HepG2 (cell line): ENCODE results near the gene ZBTB46. TPM values are rescaled to one million over a fixed set of nuclear protein-coding genes. Genes with fewer than 3 reads are reported as not detected.

Experiments used
- ATAC-seq: fragments of 200-7000 bp; cut with Tn5 transposase; 3 replicates; pipeline ENCODE4 v1.9.1; 2020; ENCODE audit warnings: mild to moderate bottlenecking, moderate library complexity
- BruUV-seq: library from RNA; stranded (reverse); fragments of 400-500 nt; replicated peaks from 2 replicates; lab custom pipeline; 2021; lab: Mats Ljungman, UMichigan
- CTCF ChIA-PET: fragments of 300-600 bp; formaldehyde crosslinking; extraction: SDS; loops from one replicate; lab custom pipeline; 2021; ENCODE audit warnings: low total read pairs, inconsistent platforms, low intra/inter-chr PET ratio; lab: Yijun Ruan, JAX
- POLR2A ChIA-PET: fragments of 350-600 bp; sonication (Branson Sonifier 250); formaldehyde crosslinking; loops from one replicate; lab custom pipeline; 2020; ENCODE audit warnings: antibody characterized with exemption, inconsistent platforms; lab: Yijun Ruan, JAX
- DNase-seq: peaks from one replicate; pipeline ENCODE4 v3.0.0-alpha.2; 2015; ENCODE audit warnings: low spot score
- FAIRE-seq: peaks from 3 replicates; lab custom pipeline; 2011; peaks lifted over from hg19 to GRCh38; lab: Jason Lieb, UNC
- H2AFZ ChIP-seq: one replicate; pipeline ENCODE4 v1.6.1; 2011; ENCODE audit warnings: low read length, inconsistent platforms
- H3K27ac ChIP-seq: fragments of 300-600 bp; 3 replicates; pipeline ENCODE4 v1.8.0; 2011; ENCODE audit warnings: mixed run types, mild to moderate bottlenecking, mixed read lengths, low read length, inconsistent platforms; ENCODE audit not compliant: insufficient read depth; ENCODE audit errors: extremely low read length
- H3K27me3 ChIP-seq, 2 experiments: fragments of 200-600 bp in 1 of 2; 2 replicates in 1 of 2; 3 replicates in 1 of 2; pipeline versions ENCODE4 v1.6.0 to v1.8.0; 2011; ENCODE audit warnings: low read length in 2 of 2, mild to moderate bottlenecking in 2 of 2, moderate library complexity in 2 of 2, inconsistent platforms in 1 of 2; ENCODE audit not compliant: insufficient read depth in 2 of 2, control insufficient read depth in 1 of 2
- H3K36me3 ChIP-seq, 2 experiments: fragments of 200-600 bp in 1 of 2; replicated peaks in 1 of 2; 2 replicates in 1 of 2; 3 replicates in 1 of 2; pipeline versions ENCODE4 v1.5.1 to v1.8.0; 2011; ENCODE audit warnings: low read length in 2 of 2, inconsistent platforms in 1 of 2; ENCODE audit not compliant: insufficient read depth in 2 of 2, control insufficient read depth in 1 of 2
- H3K4me1 ChIP-seq: 2 replicates; pipeline ENCODE4 v1.5.1; 2012; ENCODE audit warnings: low read length, inconsistent platforms; ENCODE audit not compliant: insufficient read depth
- H3K4me2 ChIP-seq: 2 replicates; pipeline ENCODE4 v1.6.0; 2011; ENCODE audit warnings: low read depth, low read length, inconsistent platforms
- H3K4me3 ChIP-seq, 3 experiments: fragments of 200-600 bp in 1 of 3; sonication (generic), shearing (Covaris generic) in 1 of 3; replicated peaks in 1 of 3; 2 replicates each; pipeline ENCODE4 v1.5.1; 2011 to 2016; ENCODE audit warnings: low read length in 3 of 3, inconsistent platforms in 2 of 3, low read depth in 2 of 3, mild to moderate bottlenecking in 2 of 3, control low read depth in 1 of 3, mixed read lengths in 1 of 3; ENCODE audit not compliant: insufficient read depth in 1 of 3
- H3K79me2 ChIP-seq: one replicate; pipeline ENCODE4 v1.6.1; 2011; ENCODE audit warnings: low read length, inconsistent platforms; ENCODE audit not compliant: insufficient read depth
- H3K9ac ChIP-seq: 2 replicates; pipeline ENCODE4 v1.6.0; 2011; ENCODE audit warnings: mild to moderate bottlenecking, low read depth, low read length, inconsistent platforms; ENCODE audit not compliant: insufficient read depth
- H3K9me3 ChIP-seq: 2 replicates; pipeline ENCODE4 v1.5.1; 2012; ENCODE audit warnings: mild to moderate bottlenecking, low read length
- H4K20me1 ChIP-seq: 2 replicates; pipeline ENCODE4 v1.6.0; 2011; ENCODE audit warnings: inconsistent platforms, mild to moderate bottlenecking, low read length, moderate library complexity; ENCODE audit not compliant: insufficient read depth
- ADNP ChIP-seq: sonication (generic); formaldehyde crosslinking; IDR thresholded peaks from 2 replicates; pipeline ENCODE4 v1.4.0; 2020; ENCODE audit warnings: missing genetic modification reagents
- ATAD3A ChIP-seq: sonication (generic); formaldehyde crosslinking; IDR thresholded peaks from 2 replicates; pipeline ENCODE4 v1.4.0; 2020; ENCODE audit warnings: missing genetic modification reagents
- BATF2 ChIP-seq: sonication (generic); formaldehyde crosslinking; IDR thresholded peaks from 2 replicates; pipeline ENCODE4 v1.8.0; 2022; ENCODE audit warnings: mild to moderate bottlenecking, missing genetic modification reagents, moderate library complexity
- CENPX ChIP-seq: sonication (generic); formaldehyde crosslinking; IDR thresholded peaks from 2 replicates; pipeline ENCODE4 v1.9.0; 2021; ENCODE audit warnings: mild to moderate bottlenecking, missing genetic modification reagents, moderate library complexity
- GABPA ChIP-seq, 2 experiments: IDR thresholded peaks; 2 replicates each; pipeline ENCODE4 v1.6.1; 2011 to 2016; ENCODE audit warnings: low read depth in 2 of 2, low read length in 1 of 2, missing biosample characterization in 1 of 2, missing genetic modification characterization in 1 of 2
- KDM5B ChIP-seq: sonication (generic); formaldehyde crosslinking; IDR thresholded peaks from 2 replicates; pipeline ENCODE4 v1.4.0; 2020; ENCODE audit warnings: missing genetic modification reagents, mild to moderate bottlenecking, borderline replicate concordance
- LCORL ChIP-seq, 2 experiments: fragments of 450-650 bp in 1 of 2; sonication (generic) in 1 of 2; formaldehyde crosslinking in 1 of 2; IDR thresholded peaks; 2 replicates each; pipeline versions ENCODE4 v1.5.0 to v1.6.1; 2017 to 2020; ENCODE audit warnings: antibody characterized with exemption in 1 of 2, missing genetic modification reagents in 1 of 2
- MYC ChIP-seq: sonication (generic); formaldehyde crosslinking; IDR thresholded peaks from 2 replicates; pipeline ENCODE4 v1.9.0; 2021; ENCODE audit warnings: missing genetic modification reagents, borderline replicate concordance
- ONECUT2 ChIP-seq: sonication (generic); formaldehyde crosslinking; IDR thresholded peaks from 2 replicates; pipeline ENCODE4 v1.4.0; 2020; ENCODE audit warnings: missing genetic modification reagents
- ZBTB20 ChIP-seq: sonication (generic); formaldehyde crosslinking; IDR thresholded peaks from 2 replicates; pipeline ENCODE4 v1.8.1; 2023; ENCODE audit warnings: missing genetic modification reagents, low read depth, mild to moderate bottlenecking, borderline replicate concordance
- ZMYM4 ChIP-seq: sonication (generic); formaldehyde crosslinking; IDR thresholded peaks from 2 replicates; pipeline ENCODE4 v1.8.1; 2023; ENCODE audit warnings: mild to moderate bottlenecking, missing genetic modification reagents
- ZNF280B ChIP-seq: sonication (generic); formaldehyde crosslinking; IDR thresholded peaks from 2 replicates; pipeline ENCODE4 v1.5.0; 2020; ENCODE audit warnings: missing genetic modification reagents, mild to moderate bottlenecking, borderline replicate concordance
- ZNF3 ChIP-seq: IDR thresholded peaks from 2 replicates; pipeline ENCODE4 v1.7.0; 2017; ENCODE audit warnings: inconsistent platforms
- ZNF331 ChIP-seq: sonication (generic); formaldehyde crosslinking; IDR thresholded peaks from 2 replicates; pipeline ENCODE4 v1.4.0; 2020; ENCODE audit warnings: missing genetic modification reagents
- ZNF773 ChIP-seq: sonication (generic); formaldehyde crosslinking; IDR thresholded peaks from 2 replicates; pipeline ENCODE4 v1.4.0; 2020; ENCODE audit warnings: missing genetic modification reagents, borderline replicate concordance
- ZSCAN22 ChIP-seq: sonication (generic); formaldehyde crosslinking; IDR thresholded peaks from 2 replicates; pipeline ENCODE4 v1.4.0; 2020; ENCODE audit warnings: mild to moderate bottlenecking, missing genetic modification reagents
- WGBS: methylation state at CpG from one replicate; pipeline ENCODE4 v1.1.6; 2017; ENCODE audit warnings: low lambda C conversion rate; 5-methylcytosine and 5-hydroxymethylcytosine counted together
- in situ Hi-C: cut with HindIII; loops from 2 replicates; pipeline ENCODE4 v1.10.0; 2017; ENCODE audit warnings: low pct_unique_long_range_greater_than_20kb; ENCODE audit not compliant: extremely low pct_ligation_motif_present
- intact Hi-C: fragments of 100-400 bp; cut with micrococcal nuclease; formaldehyde crosslinking; loops from one replicate; pipeline ENCODE4 v1.10.0; 2022; ENCODE audit not compliant: unreplicated experiment
- polyA plus RNA-seq, 8 experiments: library from polyadenylated mRNA; depleted of rRNA in 3 of 8; stranded (reverse) in 7 of 8; unstranded in 1 of 8; fragments of >200 nt; fragmentation: Illumina TruSeq in 4 of 8; extraction: Trizol in 4 of 8; gene quantifications; 2 replicates each; pipeline versions ENCODE4 v1.2.1 to v1.2.3, GENCODE V29; 2011 to 2016; ENCODE audit warnings: low read depth in 4 of 8, missing spikeins in 1 of 8, mixed read lengths in 1 of 8; ENCODE audit not compliant: insufficient read depth in 1 of 8
- total RNA-seq, 5 experiments: library from RNA; depleted of rRNA; stranded (reverse); fragments of >200 nt; fragmentation: Illumina TruSeq; extraction: Trizol; gene quantifications; 2 replicates each; pipeline ENCODE4 v1.2.3, GENCODE V29; 2016; ENCODE audit warnings: low read depth in 1 of 5
- TF ChIP-seq, protein P1 (sequence below): sonication (generic); formaldehyde crosslinking; IDR thresholded peaks from 2 replicates; pipeline ENCODE4 v1.4.0; 2020; ENCODE audit warnings: missing genetic modification reagents, borderline replicate concordance

Gene ZBTB46
- total and polyA plus RNA-seq, 2 of the 13 experiments (the other 11 are each of a cell fraction or from before 2014, with no cell fraction given): 1.6 to 13.5 TPM

DNA sequence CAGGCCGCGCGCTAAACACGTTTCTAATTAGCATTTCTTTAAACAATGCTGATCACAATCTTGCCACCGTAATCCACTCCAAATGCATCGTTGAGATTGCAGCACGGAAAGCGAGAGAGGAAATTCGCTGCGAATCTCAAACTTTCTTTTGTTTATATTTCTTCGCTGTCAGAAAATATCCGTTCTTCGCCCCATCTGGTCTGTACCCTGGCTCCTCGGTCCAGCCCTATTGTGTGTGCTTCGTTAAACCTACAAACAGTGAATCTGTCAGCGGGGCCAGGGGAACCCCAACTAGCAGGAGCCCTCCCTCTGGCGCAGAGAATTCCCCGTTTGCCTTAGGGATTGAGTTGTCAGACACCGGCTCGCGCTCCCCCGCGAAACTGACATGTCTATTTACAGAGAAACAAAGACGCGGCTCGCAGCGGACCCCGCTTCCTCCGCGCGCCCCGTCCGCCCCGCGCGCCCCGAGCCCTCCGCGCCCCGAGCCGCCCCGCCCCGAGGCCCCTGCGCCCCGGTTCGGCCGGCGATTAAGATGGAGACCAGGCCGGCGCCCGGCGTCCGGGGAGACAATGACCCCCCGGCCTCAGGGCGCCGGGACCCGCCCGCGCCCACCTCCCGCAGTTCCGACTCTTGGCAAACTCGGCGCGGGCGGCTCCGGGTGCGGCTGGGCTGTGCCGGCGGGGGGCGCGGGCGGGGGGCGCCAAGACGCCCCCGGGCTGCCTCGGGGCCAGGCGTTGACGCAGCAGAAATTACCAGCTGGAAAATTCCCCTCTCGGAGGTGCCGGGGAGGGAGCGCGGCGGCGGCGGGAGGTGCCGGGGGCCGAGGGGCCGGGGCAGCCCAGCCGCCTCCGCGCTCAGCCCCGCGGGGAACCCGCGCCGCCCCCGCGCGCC, 874 bp downstream of the ZBTB46 start:
- H3K27me3 ChIP-seq: peaks cover 16 to 40% of the 10 kb centered on the region in 2 experiments
- TF ChIP-seq ZBTB20 (CRISPR knock-in tag): no peak
- TF ChIP-seq ZNF280B (CRISPR knock-in tag): no peak
- TF ChIP-seq ZNF331 (CRISPR knock-in tag): 0 out of 2 replicates have a peak, but pooled peaks have one; percentile 15
- TF ChIP-seq, protein P1, sequence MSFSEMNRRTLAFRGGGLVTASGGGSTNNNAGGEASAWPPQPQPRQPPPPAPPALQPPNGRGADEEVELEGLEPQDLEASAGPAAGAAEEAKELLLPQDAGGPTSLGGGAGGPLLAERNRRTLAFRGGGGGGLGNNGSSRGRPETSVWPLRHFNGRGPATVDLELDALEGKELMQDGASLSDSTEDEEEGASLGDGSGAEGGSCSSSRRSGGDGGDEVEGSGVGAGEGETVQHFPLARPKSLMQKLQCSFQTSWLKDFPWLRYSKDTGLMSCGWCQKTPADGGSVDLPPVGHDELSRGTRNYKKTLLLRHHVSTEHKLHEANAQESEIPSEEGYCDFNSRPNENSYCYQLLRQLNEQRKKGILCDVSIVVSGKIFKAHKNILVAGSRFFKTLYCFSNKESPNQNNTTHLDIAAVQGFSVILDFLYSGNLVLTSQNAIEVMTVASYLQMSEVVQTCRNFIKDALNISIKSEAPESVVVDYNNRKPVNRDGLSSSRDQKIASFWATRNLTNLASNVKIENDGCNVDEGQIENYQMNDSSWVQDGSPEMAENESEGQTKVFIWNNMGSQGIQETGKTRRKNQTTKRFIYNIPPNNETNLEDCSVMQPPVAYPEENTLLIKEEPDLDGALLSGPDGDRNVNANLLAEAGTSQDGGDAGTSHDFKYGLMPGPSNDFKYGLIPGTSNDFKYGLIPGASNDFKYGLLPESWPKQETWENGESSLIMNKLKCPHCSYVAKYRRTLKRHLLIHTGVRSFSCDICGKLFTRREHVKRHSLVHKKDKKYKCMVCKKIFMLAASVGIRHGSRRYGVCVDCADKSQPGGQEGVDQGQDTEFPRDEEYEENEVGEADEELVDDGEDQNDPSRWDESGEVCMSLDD (CRISPR knock-in tag): peak; percentile 43; the same call in 1 of the 2 replicates
- TF ChIP-seq ZMYM4: no peak
- no peak for TF ChIP-seq CENPX (CRISPR knock-in tag)
- no peak for TF ChIP-seq LCORL (IDR thresholded peaks at IDR 0.05)
- no peak for TF ChIP-seq LCORL (CRISPR knock-in tag; IDR thresholded peaks at IDR 0.05)
- TF ChIP-seq BATF2 (CRISPR knock-in tag): no peak
- TF ChIP-seq GABPA (IDR thresholded peaks at IDR 0.05; ENCODE audit: low read depth, low read length): no peak
- no peak for TF ChIP-seq GABPA (CRISPR knock-in tag; IDR thresholded peaks at IDR 0.05; ENCODE audit: low read depth)
- TF ChIP-seq ZNF3 (CRISPR knock-in tag): no peak
- TF ChIP-seq MYC: no peak
- no peak for TF ChIP-seq KDM5B (CRISPR knock-in tag)
- no peak for TF ChIP-seq ZSCAN22
- TF ChIP-seq ONECUT2: no peak
- TF ChIP-seq ADNP (CRISPR knock-in tag): no peak
- TF ChIP-seq ATAD3A (CRISPR knock-in tag): no peak
- no peak for TF ChIP-seq ZNF773 (CRISPR knock-in tag)

More for the DNA sequence above, 874 bp downstream of the ZBTB46 start:
- DNase-seq (no peak), FAIRE-seq (no peak), ATAC-seq (no peak)
- BruUV-seq: TSS peak; percentile 74
- ChIA-PET POLR2A (interaction anchor here (2.6 kb wide), 1 partner anchor 35 kb away, joined by 9 read pairs; the partner anchor contains the start of gene TPD52L2), CTCF (interaction anchor here (1.5 kb wide), 1 partner anchor 33 kb away, joined by 4 read pairs; no protein-coding TSS in a partner anchor)
- H3K4me1 ChIP-seq: peaks cover 58% of the 10 kb centered on the region
- in situ Hi-C loops: no loop called here
- WGBS: 20% methylated on average over 41 of the region's 99 CpGs
- H3K9me3 ChIP-seq: no peaks in the 10 kb centered on the region
- H3K9ac ChIP-seq: peak overlapping the region; percentile 44; the same call in 1 of the 2 replicates
- H3K27ac ChIP-seq: no peak overlapping the region
- peak overlapping the region; percentile 88 for H3K4me2 ChIP-seq
- no peaks in the 10 kb centered on the region for H3K79me2 ChIP-seq
- H3K4me3 ChIP-seq: peak overlapping the region; percentile 57 to 78 (median 68)
- H3K36me3 ChIP-seq: no peaks in the 10 kb centered on the region
- intact Hi-C loops: no loop called here
- H2AFZ ChIP-seq: no peak overlapping the region
- H4K20me1 ChIP-seq: peaks cover 4% of the 10 kb centered on the region; the same call in 1 of the 2 replicates
